ENCODE measurements around the gene CTF1.

- TF ChIP-seq CTCF (IDR thresholded peaks at IDR 0.05) (no peak), EP300 (IDR thresholded peaks at IDR 0.05) (no peak), REST (IDR thresholded peaks at IDR 0.05) (no peak), RFX5 (IDR thresholded peaks at IDR 0.05) (no peak), HEYL (CRISPR knock-in tag; IDR thresholded peaks at IDR 0.05) (no peak), TP53 (CRISPR knock-in tag; IDR thresholded peaks at IDR 0.05) (no peak), CEBPB (IDR thresholded peaks at IDR 0.05) (no peak)
These were observed 13.7 kb upstream of the CTF1 start for GRCh38 chr16:30882429-30883310.

Measured in A549 (cell line).